Loucy (cell line): ENCODE results near the gene MAP10.

Source experiments
- EZH2phosphoT487 ChIP-seq: fragments of 200-600 bp; IDR thresholded peaks from 2 replicates; pipeline ENCODE4 v1.6.1; 2018; ENCODE audit warnings: antibody characterized with exemption, mild to moderate bottlenecking, moderate library complexity, borderline replicate concordance
- TF ChIP-seq, protein P1 (sequence below): fragments of 200-600 bp; sonication (generic); conservative IDR thresholded peaks from 2 replicates; pipeline ENCODE4 v1.5.1; 2014; ENCODE audit warnings: mild to moderate bottlenecking, antibody characterized with exemption, low read length

DNA sequence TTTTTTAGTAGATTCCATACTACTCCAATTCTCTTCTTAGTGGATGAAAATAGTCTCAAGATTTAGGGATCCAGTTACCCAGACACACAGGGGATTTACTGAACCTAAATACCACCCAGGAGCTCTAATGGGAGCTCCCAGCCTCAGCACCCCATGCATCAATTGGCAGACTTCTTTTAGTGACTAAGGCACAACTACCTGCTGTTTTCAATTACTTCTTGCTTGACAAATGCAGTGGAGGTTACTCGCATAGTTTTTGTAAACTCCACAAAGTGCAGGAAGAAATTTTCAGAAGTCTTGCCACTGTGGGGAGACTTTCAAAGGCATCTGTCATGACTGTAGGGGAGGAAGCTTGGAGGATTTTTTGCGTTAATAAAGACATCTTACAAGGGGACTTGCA lies 35.5 kb upstream of the MAP10 start:
- TF ChIP-seq, protein P1, sequence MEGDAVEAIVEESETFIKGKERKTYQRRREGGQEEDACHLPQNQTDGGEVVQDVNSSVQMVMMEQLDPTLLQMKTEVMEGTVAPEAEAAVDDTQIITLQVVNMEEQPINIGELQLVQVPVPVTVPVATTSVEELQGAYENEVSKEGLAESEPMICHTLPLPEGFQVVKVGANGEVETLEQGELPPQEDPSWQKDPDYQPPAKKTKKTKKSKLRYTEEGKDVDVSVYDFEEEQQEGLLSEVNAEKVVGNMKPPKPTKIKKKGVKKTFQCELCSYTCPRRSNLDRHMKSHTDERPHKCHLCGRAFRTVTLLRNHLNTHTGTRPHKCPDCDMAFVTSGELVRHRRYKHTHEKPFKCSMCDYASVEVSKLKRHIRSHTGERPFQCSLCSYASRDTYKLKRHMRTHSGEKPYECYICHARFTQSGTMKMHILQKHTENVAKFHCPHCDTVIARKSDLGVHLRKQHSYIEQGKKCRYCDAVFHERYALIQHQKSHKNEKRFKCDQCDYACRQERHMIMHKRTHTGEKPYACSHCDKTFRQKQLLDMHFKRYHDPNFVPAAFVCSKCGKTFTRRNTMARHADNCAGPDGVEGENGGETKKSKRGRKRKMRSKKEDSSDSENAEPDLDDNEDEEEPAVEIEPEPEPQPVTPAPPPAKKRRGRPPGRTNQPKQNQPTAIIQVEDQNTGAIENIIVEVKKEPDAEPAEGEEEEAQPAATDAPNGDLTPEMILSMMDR = no peak
- no peak for TF ChIP-seq EZH2phosphoT487
